HG03159 (cell line): Measurements from ENCODE around the gene HEATR5A.
"Not testable (repeated sequence)": the region's sequence is repeated elsewhere in the genome, so short reads cannot be mapped to it uniquely, and the experiment has no call there.

Experiments
- ATAC-seq: cut with Tn5 transposase; IDR thresholded peaks from one replicate; pipeline ENCODE4 v1.9.1; 2021; ENCODE audit warnings: mild to moderate bottlenecking, moderate library complexity; ENCODE audit not compliant: unreplicated experiment

The HEATR5A gene

GRCh38 chr14:31336646-31337045, 83.7 kb downstream of the HEATR5A start:
- no peak for ATAC-seq

- ATAC-seq, result not testable (repeated sequence)
These were observed 89.0 kb downstream of the HEATR5A start for GRCh38 chr14:31331395-31331794.

- not testable (repeated sequence) for ATAC-seq
These were observed 90.4 kb downstream of the HEATR5A start for GRCh38 chr14:31329876-31330521.

GRCh38 chr14:31326111-31326510, 94.2 kb downstream of the HEATR5A start:
- ATAC-seq, result no peak

GRCh38 chr14:31323419-31323818, 96.9 kb downstream of the HEATR5A start:
- no peak for ATAC-seq

GRCh38 chr14:31320922-31321766, 99.2 kb downstream of the HEATR5A start:
- no peak for ATAC-seq

- ATAC-seq, result no peak
These were observed 100.1 kb downstream of the HEATR5A start for GRCh38 chr14:31320216-31320615.

- no peak for ATAC-seq
These were observed 100.6 kb downstream of the HEATR5A start for GRCh38 chr14:31319701-31320100.

GRCh38 chr14:31312934-31313333, 107.4 kb downstream of the HEATR5A start:
- ATAC-seq, result no peak

- ATAC-seq, result not testable (repeated sequence)
These were observed 108.0 kb downstream of the HEATR5A start for GRCh38 chr14:31312370-31312769.

- peak; percentile 57 for ATAC-seq
These were observed 112.7 kb downstream of the HEATR5A start for GRCh38 chr14:31307618-31308017.

GRCh38 chr14:31307198-31307597, 113.2 kb downstream of the HEATR5A start:
- peak; percentile 10 for ATAC-seq

GRCh38 chr14:31303654-31304053, 116.7 kb downstream of the HEATR5A start:
- no peak for ATAC-seq

GRCh38 chr14:31300883-31301282, 119.5 kb downstream of the HEATR5A start:
- no peak for ATAC-seq

- ATAC-seq, result no peak
These were observed 120.1 kb downstream of the HEATR5A start for GRCh38 chr14:31300296-31300695.

- ATAC-seq, result peak; percentile 70
These were observed 122.5 kb downstream of the HEATR5A start for GRCh38 chr14:31297701-31298344.

GRCh38 chr14:31297112-31297511, 123.2 kb downstream of the HEATR5A start:
- ATAC-seq, result no peak

GRCh38 chr14:31294746-31295405, 125.5 kb downstream of the HEATR5A start:
- no peak for ATAC-seq

- ATAC-seq, result no peak
These were observed 127.3 kb downstream of the HEATR5A start for GRCh38 chr14:31292937-31293616.

GRCh38 chr14:31291210-31291609, 129.1 kb downstream of the HEATR5A start:
- ATAC-seq, result no peak
